Loucy (cell line): ENCODE results near the gene MS4A8.
"Not testable (repeated sequence)": the region's sequence is repeated elsewhere in the genome, so short reads cannot be mapped to it uniquely, and the experiment has no call there.

ENCODE experiments used
- EZH2phosphoT487 ChIP-seq: fragments of 200-600 bp; IDR thresholded peaks from 2 replicates; pipeline ENCODE4 v1.6.1; 2018; ENCODE audit warnings: antibody characterized with exemption, mild to moderate bottlenecking, moderate library complexity, borderline replicate concordance
- TF ChIP-seq, protein P1 (sequence below): fragments of 200-600 bp; sonication (generic); conservative IDR thresholded peaks from 2 replicates; pipeline ENCODE4 v1.5.1; 2014; ENCODE audit warnings: mild to moderate bottlenecking, antibody characterized with exemption, low read length

DNA sequence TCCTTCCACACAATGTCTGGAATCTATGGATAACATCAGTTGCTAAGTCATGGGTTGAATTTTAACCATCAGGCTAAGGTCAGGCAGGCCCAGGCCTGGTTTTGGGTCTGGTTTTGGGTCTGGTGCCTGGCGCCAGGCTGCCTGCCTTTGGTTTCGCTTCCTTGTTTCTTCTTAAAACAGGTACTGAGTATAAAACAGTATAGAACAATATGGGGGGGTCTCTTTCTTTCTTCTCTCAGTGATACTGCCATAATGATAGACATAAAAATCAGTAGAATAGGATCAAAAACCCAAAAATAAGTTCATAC, 14.9 kb upstream of the MS4A8 start:
- TF ChIP-seq, protein P1, sequence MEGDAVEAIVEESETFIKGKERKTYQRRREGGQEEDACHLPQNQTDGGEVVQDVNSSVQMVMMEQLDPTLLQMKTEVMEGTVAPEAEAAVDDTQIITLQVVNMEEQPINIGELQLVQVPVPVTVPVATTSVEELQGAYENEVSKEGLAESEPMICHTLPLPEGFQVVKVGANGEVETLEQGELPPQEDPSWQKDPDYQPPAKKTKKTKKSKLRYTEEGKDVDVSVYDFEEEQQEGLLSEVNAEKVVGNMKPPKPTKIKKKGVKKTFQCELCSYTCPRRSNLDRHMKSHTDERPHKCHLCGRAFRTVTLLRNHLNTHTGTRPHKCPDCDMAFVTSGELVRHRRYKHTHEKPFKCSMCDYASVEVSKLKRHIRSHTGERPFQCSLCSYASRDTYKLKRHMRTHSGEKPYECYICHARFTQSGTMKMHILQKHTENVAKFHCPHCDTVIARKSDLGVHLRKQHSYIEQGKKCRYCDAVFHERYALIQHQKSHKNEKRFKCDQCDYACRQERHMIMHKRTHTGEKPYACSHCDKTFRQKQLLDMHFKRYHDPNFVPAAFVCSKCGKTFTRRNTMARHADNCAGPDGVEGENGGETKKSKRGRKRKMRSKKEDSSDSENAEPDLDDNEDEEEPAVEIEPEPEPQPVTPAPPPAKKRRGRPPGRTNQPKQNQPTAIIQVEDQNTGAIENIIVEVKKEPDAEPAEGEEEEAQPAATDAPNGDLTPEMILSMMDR, result not testable (repeated sequence)
- TF ChIP-seq EZH2phosphoT487, result not testable (repeated sequence)
